ENCODE data around the gene MYH10.

- TF ChIP-seq CTCF (IDR thresholded peaks at IDR 0.05; ENCODE audit: low read length) (no peak), EZH2 (optimal IDR thresholded peaks at IDR 0.05; ENCODE audit: low read depth, low read length) (no peak), EZH2phosphoT487 (IDR thresholded peaks at IDR 0.05; ENCODE audit: low read length) (no peak)
These were observed 2.4 kb downstream of the MYH10 start for GRCh38 chr17:8628172-8628571.

Data from MM.1S (cell line).